DOHH2 (cell line): ENCODE results near the gene LIPC.

Source experiments
- H3F3A ChIP-seq: fragments of 200-600 bp; sonication (generic), shearing (Covaris generic); 2 replicates; pipeline ENCODE4 v1.6.0; 2016; ENCODE audit warnings: antibody characterized with exemption, mild to moderate bottlenecking; ENCODE audit not compliant: control insufficient read depth, insufficient read depth
- H3K27ac ChIP-seq: fragments of 200-600 bp; sonication (generic); 2 replicates; pipeline ENCODE4 v1.5.1; 2014; ENCODE audit warnings: low read depth, mild to moderate bottlenecking, low read length, moderate library complexity
- H3K27me3 ChIP-seq: fragments of 200-600 bp; sonication (generic); 2 replicates; pipeline ENCODE4 v1.6.1; 2014; ENCODE audit warnings: mild to moderate bottlenecking, low read length, mixed read lengths; ENCODE audit not compliant: control insufficient read depth
- H3K36me3 ChIP-seq: fragments of 200-600 bp; sonication (generic); 2 replicates; pipeline ENCODE4 v1.6.1; 2014; ENCODE audit warnings: mild to moderate bottlenecking, low read length, moderate library complexity, mixed read lengths; ENCODE audit not compliant: control insufficient read depth
- H3K4me1 ChIP-seq: fragments of 200-600 bp; sonication (generic); 2 replicates; pipeline ENCODE4 v1.6.1; 2014; ENCODE audit warnings: mild to moderate bottlenecking, low read length, mixed read lengths; ENCODE audit not compliant: control insufficient read depth
- H3K4me2 ChIP-seq: fragments of 200-600 bp; sonication (generic); 2 replicates; pipeline ENCODE4 v1.6.0; 2014; ENCODE audit warnings: mild to moderate bottlenecking, low read length, moderate library complexity
- H3K4me3 ChIP-seq: fragments of 200-600 bp; sonication (generic); 2 replicates; pipeline ENCODE4 v1.5.1; 2014; ENCODE audit warnings: mild to moderate bottlenecking, low read length, mixed read lengths
- H3K79me2 ChIP-seq: fragments of 200-600 bp; sonication (generic); 2 replicates; pipeline ENCODE4 v1.6.1; 2014; ENCODE audit warnings: mild to moderate bottlenecking, low read length, mixed read lengths; ENCODE audit not compliant: control insufficient read depth
- H3K9me2 ChIP-seq: fragments of 200-600 bp; sonication (generic); replicated peaks from 2 replicates; pipeline ENCODE4 v1.6.1; 2014; ENCODE audit warnings: mild to moderate bottlenecking, low read length, mixed read lengths; ENCODE audit not compliant: control insufficient read depth
- H3K9me3 ChIP-seq: fragments of 200-600 bp; sonication (generic); 2 replicates; pipeline ENCODE4 v1.6.1; 2014; ENCODE audit warnings: antibody characterized with exemption, low read length, mixed read lengths; ENCODE audit not compliant: control insufficient read depth, insufficient read depth
- H4K20me1 ChIP-seq: fragments of 200-600 bp; sonication (generic); 2 replicates; pipeline ENCODE4 v1.6.0; 2014; ENCODE audit warnings: low read depth, mild to moderate bottlenecking, antibody characterized with exemption, low read length, moderate library complexity; ENCODE audit not compliant: control insufficient read depth, insufficient read depth
- EZH2phosphoT487 ChIP-seq: fragments of 200-600 bp; sonication (generic); IDR thresholded peaks from 2 replicates; pipeline ENCODE4 v1.6.1; 2017; ENCODE audit warnings: borderline replicate concordance, mild to moderate bottlenecking, antibody characterized with exemption, low read length, moderate library complexity, mixed read lengths
- TF ChIP-seq, protein P1 (sequence below): fragments of 200-600 bp; sonication (generic); IDR thresholded peaks from one replicate; pipeline ENCODE4 v1.5.1; 2014; ENCODE audit warnings: antibody characterized with exemption, mild to moderate bottlenecking, low read depth, low read length; ENCODE audit not compliant: poor library complexity, severe bottlenecking

The LIPC gene

DNA sequence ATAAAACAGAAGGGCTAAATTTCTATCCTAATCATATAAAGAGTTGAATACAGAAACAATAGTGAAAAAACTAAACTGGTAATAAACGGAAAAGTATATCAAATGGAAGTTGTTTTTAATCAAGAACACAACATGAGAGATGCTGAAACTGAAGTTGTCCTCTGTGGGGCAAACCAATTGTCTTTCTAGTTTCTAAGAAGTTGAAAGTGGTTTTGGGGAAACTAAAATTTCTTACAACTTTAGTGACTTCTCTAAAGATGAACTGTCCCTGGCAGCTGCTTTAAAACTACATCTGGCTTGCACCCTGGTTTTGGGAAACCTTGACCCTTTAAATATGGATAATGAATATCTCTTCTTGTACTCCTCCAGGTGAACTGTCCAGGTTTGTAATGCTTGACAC, 162.1 kb downstream of the LIPC start:
- Histone ChIP-seq H3K27ac (no peak overlapping the region), H3K27me3 (no peaks in the 10 kb centered on the region), H3K9me2 (no peaks in the 10 kb centered on the region), H3K4me3 (no peak overlapping the region), H3K9me3 (no peaks in the 10 kb centered on the region), H3K4me1 (no peaks in the 10 kb centered on the region), H3K79me2 (no peaks in the 10 kb centered on the region), H3K4me2 (no peak overlapping the region), H3K36me3 (peaks cover 15% of the 10 kb centered on the region), H4K20me1 (no peaks in the 10 kb centered on the region), H3F3A (no peaks in the 10 kb centered on the region)
- TF ChIP-seq, protein P1, sequence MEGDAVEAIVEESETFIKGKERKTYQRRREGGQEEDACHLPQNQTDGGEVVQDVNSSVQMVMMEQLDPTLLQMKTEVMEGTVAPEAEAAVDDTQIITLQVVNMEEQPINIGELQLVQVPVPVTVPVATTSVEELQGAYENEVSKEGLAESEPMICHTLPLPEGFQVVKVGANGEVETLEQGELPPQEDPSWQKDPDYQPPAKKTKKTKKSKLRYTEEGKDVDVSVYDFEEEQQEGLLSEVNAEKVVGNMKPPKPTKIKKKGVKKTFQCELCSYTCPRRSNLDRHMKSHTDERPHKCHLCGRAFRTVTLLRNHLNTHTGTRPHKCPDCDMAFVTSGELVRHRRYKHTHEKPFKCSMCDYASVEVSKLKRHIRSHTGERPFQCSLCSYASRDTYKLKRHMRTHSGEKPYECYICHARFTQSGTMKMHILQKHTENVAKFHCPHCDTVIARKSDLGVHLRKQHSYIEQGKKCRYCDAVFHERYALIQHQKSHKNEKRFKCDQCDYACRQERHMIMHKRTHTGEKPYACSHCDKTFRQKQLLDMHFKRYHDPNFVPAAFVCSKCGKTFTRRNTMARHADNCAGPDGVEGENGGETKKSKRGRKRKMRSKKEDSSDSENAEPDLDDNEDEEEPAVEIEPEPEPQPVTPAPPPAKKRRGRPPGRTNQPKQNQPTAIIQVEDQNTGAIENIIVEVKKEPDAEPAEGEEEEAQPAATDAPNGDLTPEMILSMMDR = no peak
- TF ChIP-seq EZH2phosphoT487 = no peak

DNA sequence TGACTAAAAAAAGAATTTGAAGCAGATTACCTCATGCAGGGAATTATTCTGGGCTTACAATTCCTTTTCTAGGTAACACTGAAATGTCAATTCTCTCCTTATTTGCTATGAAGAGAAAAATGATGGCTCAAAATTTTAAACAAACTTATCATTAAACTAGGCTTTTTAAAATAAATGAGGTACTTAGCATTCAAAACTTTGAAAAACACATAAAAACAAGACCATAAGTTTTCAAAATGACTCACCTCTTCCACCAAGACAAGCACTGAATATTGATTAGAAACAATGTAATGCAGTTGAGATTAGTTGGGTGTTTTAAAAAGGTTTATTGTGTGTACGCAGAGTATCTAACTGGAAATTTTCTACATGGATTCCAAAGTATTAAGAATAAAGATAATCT, 163.1 kb downstream of the LIPC start:
- Histone ChIP-seq H3K9me2 (no peaks in the 10 kb centered on the region), H3K4me2 (no peak overlapping the region)

DNA sequence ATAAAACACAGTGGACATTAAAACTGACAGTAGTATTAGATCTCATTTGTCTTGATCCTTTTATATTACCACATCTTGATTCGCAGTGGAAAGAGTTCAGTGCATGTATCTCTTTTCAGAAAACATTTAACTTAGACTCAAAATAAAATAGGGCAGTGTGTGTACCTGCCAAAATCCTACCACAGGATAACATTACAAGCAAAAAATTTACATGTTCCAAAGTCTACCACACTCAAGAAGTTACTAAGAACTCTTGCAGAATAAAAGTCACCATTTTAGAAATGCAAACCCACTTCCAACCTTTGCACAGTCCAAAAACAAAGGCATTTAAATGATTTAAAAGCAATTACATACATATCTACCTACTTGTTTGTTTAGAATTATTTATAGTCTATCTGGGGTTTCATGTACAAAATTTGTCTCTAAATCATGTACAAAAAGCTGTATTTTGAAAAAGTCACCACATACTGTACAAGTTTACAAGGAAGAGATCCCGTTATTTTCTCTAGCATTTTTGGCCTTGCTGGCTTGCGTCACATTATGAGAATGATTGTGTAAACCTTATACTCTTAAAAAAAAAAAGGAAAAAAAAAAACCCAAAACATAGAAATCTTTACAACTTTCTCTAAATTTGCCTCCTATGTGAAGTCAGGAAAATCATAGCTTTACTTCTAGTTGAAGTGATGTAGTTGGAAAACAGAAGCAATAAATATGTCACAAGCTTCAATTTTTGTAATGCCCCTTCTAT, 163.9 kb downstream of the LIPC start:
- Histone ChIP-seq H3K4me2 (no peak overlapping the region), H3K4me3 (no peak overlapping the region), H3K9me2 (no peaks in the 10 kb centered on the region), H3K79me2 (no peaks in the 10 kb centered on the region), H3K36me3 (peaks cover 15% of the 10 kb centered on the region), H3K4me1 (no peaks in the 10 kb centered on the region), H4K20me1 (no peaks in the 10 kb centered on the region), H3K27ac (no peak overlapping the region), H3K27me3 (no peaks in the 10 kb centered on the region), H3K9me3 (no peaks in the 10 kb centered on the region), H3F3A (no peaks in the 10 kb centered on the region)
- TF ChIP-seq, protein P1 = no peak
- no peak for TF ChIP-seq EZH2phosphoT487

More for the DNA sequence above, 163.1 kb downstream of the LIPC start:
- no peaks in the 10 kb centered on the region for H3K9me3 ChIP-seq
- no peak overlapping the region for H3K4me3 ChIP-seq
- H3K27ac ChIP-seq = no peak overlapping the region
- TF ChIP-seq, protein P1 = no peak
- TF ChIP-seq EZH2phosphoT487 = no peak
- peaks cover 15% of the 10 kb centered on the region for H3K36me3 ChIP-seq
- H3K79me2 ChIP-seq = no peaks in the 10 kb centered on the region
- H3K4me1 ChIP-seq = no peaks in the 10 kb centered on the region
- no peaks in the 10 kb centered on the region for H3K27me3 ChIP-seq
- H3F3A ChIP-seq = no peaks in the 10 kb centered on the region
- no peaks in the 10 kb centered on the region for H4K20me1 ChIP-seq
